Measurements from ENCODE around the gene FAM131B.

GRCh38 chr7:143380260-143380645, 17.7 kb upstream of the FAM131B start:
- TF ChIP-seq CTCF (conservative IDR thresholded peaks at IDR 0.05 in 1 of 2, IDR thresholded peaks at IDR 0.05 in 1 of 2; ENCODE audit: extremely low read depth in 1 of 2, insufficient read depth in 1 of 2, low read depth in 1 of 2, low read length in 2 of 2) (peak; percentile 74 to 82), EZH2 (IDR thresholded peaks at IDR 0.05; ENCODE audit: borderline replicate concordance, low read length) (no peak)

Measured in mammary epithelial cell (primary cell).